ENCODE data around the gene VASN. TPM values are rescaled to one million over a fixed set of nuclear protein-coding genes. Genes with fewer than 3 reads are reported as not detected.

VASN gene
- total RNA-seq, 4 donors from 2014 or later, result 9.2 to 20.2 (median 14.2) TPM

DNA sequence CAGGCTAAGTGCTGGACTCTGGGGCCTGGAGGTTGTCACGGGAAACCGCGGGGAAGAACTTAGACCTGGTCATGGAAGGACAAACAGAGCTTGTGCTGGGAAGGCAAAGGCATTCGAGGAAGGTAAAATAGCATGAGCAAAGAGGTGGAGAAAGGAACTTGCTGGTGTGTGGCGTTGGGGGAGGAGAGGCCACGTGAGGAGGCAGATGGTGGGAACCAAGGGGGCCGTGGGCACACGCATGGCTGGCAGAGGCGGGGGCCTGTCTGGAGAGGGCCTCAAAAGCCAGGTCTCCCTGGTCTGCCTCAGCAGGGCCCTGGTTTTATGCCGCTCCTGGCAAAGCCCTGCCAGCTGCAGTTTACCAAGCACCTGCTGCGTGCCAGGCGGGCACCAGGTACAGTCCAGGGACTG, 29.4 kb downstream of the VASN start:
- H3K9me3 ChIP-seq, result no peaks in the 10 kb centered on the region
- intact Hi-C loops (cut with DNase I), result loop anchor here (5.0 kb wide), 1 partner anchor 44 kb away; no protein-coding TSS in a partner anchor
- H3K4me3 ChIP-seq, result no peak overlapping the region
- 93 to 95% methylated on average over 10 to 12 of the region's 12 CpGs for WGBS, 2 donors
- TF ChIP-seq, protein P1, sequence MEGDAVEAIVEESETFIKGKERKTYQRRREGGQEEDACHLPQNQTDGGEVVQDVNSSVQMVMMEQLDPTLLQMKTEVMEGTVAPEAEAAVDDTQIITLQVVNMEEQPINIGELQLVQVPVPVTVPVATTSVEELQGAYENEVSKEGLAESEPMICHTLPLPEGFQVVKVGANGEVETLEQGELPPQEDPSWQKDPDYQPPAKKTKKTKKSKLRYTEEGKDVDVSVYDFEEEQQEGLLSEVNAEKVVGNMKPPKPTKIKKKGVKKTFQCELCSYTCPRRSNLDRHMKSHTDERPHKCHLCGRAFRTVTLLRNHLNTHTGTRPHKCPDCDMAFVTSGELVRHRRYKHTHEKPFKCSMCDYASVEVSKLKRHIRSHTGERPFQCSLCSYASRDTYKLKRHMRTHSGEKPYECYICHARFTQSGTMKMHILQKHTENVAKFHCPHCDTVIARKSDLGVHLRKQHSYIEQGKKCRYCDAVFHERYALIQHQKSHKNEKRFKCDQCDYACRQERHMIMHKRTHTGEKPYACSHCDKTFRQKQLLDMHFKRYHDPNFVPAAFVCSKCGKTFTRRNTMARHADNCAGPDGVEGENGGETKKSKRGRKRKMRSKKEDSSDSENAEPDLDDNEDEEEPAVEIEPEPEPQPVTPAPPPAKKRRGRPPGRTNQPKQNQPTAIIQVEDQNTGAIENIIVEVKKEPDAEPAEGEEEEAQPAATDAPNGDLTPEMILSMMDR (IDR thresholded peaks at IDR 0.05), result no peak
- TF ChIP-seq POLR2A (IDR thresholded peaks at IDR 0.05), result no peak
- H3K27ac ChIP-seq, result no peak overlapping the region
- peaks cover 0 to 8% (median 0%) of the 10 kb centered on the region in 3 donors for H3K4me1 ChIP-seq
- peaks cover 4 to 80% (median 12%) of the 10 kb centered on the region in 3 donors for H3K36me3 ChIP-seq
- no peak for DNase-seq
- no peaks in the 10 kb centered on the region for H3K27me3 ChIP-seq

DNA sequence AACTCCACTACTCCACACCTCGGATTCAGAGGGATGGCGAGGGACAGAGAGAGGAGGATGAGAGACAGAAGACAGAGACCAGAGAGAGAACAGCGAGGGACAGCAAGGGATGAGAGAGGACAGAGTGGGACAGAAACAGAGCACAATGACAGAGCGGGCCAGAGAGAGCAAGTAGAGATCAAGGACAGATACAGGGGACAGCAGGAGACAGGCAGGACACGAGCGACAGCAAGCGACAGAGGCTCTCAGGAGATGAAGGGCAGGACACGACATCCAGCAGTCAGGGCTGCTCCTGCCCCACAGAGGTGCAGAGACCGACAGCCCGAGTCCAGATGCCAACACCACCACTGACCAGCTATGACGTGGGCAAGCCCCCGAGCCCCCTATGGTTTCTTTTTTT, 29.9 kb downstream of the VASN start:
- intact Hi-C loops (cut with DNase I), result loop anchor here (5.0 kb wide), 1 partner anchor 44 kb away; no protein-coding TSS in a partner anchor
- Histone ChIP-seq H3K4me3 (no peak overlapping the region), H3K4me1 (peaks cover 0 to 8% (median 0%) of the 10 kb centered on the region in 3 donors), H3K27ac (no peak overlapping the region), H3K9me3 (no peaks in the 10 kb centered on the region), H3K27me3 (no peaks in the 10 kb centered on the region), H3K36me3 (peaks cover 7 to 80% (median 12%) of the 10 kb centered on the region in 3 donors)
- TF ChIP-seq, protein P1 (IDR thresholded peaks at IDR 0.05), result no peak
- TF ChIP-seq POLR2A (IDR thresholded peaks at IDR 0.05), result no peak
- no peak for DNase-seq
- WGBS, 2 donors, result 94 to 95% methylated on average over 10 of the region's 12 CpGs

DNA sequence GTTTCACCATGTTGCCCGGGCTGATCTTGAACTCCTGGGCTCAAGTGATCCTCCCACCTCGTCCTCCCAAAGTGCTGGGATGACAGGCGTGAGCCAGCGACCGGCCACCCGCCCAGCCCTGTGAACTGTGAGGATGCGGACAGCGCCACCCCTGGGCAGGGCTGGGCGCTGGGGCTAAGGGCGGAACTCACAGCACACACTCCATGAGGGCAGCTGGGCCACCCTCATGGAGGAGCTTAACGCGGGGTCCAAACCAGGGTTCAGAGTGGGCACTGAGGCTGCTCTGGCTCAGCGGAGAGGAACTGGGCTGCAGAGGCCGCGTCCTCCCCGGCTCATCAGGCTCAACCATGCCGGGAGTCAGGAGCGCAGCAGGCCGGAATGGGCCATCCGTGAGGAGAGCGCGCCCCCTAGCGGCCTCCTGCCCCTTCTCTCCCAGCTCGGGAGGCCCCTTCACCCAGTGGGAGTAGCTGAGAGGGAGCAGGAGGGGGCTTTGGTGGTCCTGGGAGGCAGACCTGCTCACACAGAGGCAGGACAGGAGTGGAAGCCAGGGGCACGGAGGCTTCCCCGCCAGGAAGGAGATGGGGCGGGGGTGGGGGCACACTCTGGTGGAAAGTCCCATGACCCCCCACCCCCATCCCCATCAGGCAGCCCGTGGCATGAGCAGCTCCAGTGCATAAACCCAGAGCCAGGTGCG, 30.9 kb downstream of the VASN start:
- peaks cover 0 to 10% (median 0%) of the 10 kb centered on the region in 3 donors for H3K4me1 ChIP-seq
- DNase-seq, result no peak
- H3K27me3 ChIP-seq, result no peaks in the 10 kb centered on the region
- TF ChIP-seq, protein P1 (IDR thresholded peaks at IDR 0.05), result peak; percentile 89 to 95 (median 92)
- TF ChIP-seq POLR2A (IDR thresholded peaks at IDR 0.05), result no peak
- no CpG with 5 or more reads among the region's 29 CpGs for WGBS, 2 donors
- no peak overlapping the region for H3K27ac ChIP-seq
- H3K9me3 ChIP-seq, result no peaks in the 10 kb centered on the region
- peaks cover 12 to 80% (median 16%) of the 10 kb centered on the region in 3 donors for H3K36me3 ChIP-seq
- intact Hi-C loops (cut with DNase I), result loop anchor here (5.0 kb wide), 1 partner anchor 45 kb away; no protein-coding TSS in a partner anchor
- H3K4me3 ChIP-seq, result peak overlapping the region in 1 of 4 donors; percentile 28

DNA sequence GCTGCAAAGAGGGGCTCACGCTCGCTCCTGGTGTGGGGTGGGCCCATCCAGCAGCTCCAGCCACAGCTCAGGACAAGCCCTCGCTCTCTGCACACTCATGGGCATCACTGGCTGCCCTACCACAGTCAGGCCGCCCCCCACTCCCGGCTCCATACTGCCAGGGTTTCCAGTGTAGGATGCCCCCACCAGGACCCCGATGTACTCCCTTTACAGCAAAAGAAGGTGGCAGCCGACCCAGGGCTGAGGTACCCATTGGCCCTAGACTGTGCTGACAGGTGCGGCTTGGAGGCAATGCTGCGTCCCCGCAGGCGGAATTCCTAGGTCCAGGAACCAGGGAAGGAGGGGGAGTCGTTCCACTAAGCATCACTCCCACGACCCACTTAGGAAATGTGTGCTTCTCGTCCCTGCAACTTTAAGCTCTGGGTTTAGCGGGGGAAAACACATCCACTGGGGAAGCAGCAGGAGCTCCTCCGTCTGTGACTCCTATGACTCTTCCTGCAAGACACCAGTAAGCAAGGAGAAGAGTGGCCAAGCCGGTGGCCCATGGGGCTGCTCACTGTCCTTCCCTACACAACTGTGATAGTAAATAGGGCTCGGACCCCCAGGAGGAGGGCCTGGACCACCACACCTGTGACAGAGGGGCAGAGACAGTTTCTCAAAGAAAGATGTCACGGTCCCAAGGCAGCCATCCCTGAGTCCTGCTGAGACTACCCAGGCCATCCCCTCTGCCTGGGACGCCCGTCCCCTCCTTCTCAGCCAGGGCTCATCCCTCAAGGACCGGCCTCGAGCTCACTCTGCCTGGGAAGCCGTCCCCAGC, 31.7 kb downstream of the VASN start:
- Histone ChIP-seq H3K27me3 (no peaks in the 10 kb centered on the region), H3K9me3 (no peaks in the 10 kb centered on the region), H3K27ac (no peak overlapping the region), H3K4me1 (peaks cover 0 to 17% (median 0%) of the 10 kb centered on the region in 3 donors), H3K36me3 (peaks cover 12 to 80% (median 17%) of the 10 kb centered on the region in 3 donors), H3K4me3 (no peak overlapping the region)
- WGBS, 2 donors, result 77 to 83% methylated on average over 3 to 17 of the region's 24 CpGs
- intact Hi-C loops (cut with DNase I), result loop anchor here (5.0 kb wide), 1 partner anchor 46 kb away; no protein-coding TSS in a partner anchor
- TF ChIP-seq, protein P1 (IDR thresholded peaks at IDR 0.05), result no peak
- no peak for TF ChIP-seq POLR2A (IDR thresholded peaks at IDR 0.05)
- no peak for DNase-seq
